NCI-H1092 treated with DMSO at 0.1 percent for 48 hours (cell line): ENCODE results near the gene RASL10B.
"Not testable (repeated sequence)": the region's sequence is repeated elsewhere in the genome, so short reads cannot be mapped to it uniquely, and the experiment has no call there.

Experiments
- DNase-seq: peaks from one replicate; lab custom pipeline; 2025; lab: John Stamatoyannopoulos, UW

Gene RASL10B, protein sequence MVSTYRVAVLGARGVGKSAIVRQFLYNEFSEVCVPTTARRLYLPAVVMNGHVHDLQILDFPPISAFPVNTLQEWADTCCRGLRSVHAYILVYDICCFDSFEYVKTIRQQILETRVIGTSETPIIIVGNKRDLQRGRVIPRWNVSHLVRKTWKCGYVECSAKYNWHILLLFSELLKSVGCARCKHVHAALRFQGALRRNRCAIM

DNA sequence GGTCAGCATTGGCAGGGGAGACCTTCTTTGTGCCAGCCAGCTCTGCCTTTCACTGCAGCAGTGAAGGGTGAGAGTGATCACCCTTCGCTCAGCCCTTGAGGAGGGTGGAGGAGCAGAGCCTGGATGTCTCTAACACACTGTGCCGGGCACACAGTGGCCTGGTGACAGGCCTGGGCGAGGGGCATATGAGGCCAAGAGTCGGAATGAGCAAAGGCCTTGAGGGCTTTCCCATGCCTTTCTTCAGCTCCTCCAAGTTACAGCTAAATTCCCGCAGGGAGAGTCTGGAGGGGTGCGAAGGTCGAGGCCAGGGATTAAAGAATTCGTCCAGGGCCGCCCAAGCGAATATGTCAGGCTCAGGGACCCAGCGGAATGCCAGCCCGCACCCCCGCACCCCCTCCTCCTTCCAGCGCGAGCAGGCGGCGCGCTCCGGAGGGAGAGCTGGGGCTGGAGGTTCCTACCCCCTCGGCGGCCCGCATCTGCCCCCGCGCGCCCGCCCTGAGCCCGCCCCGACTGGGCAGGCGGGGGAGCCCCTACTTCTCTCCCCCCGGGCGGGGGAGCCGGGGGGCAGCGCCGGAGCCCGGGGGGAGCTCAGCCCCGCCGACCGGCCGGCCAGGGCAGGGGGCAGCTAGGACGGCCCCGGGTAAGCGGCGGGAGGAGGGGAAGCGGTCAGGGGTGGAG, at the start of gene RASL10B:
TSS of gene RASL10B (plus strand) at position 401 of the 678 bp plus-strand sequence. CDS start 3,546 bp downstream, outside the sequence.
- peak; percentile 46 for DNase-seq

- no peak for DNase-seq
Observed at GRCh38 chr17:35683591-35683990, 47.8 kb upstream of the RASL10B start.

DNA sequence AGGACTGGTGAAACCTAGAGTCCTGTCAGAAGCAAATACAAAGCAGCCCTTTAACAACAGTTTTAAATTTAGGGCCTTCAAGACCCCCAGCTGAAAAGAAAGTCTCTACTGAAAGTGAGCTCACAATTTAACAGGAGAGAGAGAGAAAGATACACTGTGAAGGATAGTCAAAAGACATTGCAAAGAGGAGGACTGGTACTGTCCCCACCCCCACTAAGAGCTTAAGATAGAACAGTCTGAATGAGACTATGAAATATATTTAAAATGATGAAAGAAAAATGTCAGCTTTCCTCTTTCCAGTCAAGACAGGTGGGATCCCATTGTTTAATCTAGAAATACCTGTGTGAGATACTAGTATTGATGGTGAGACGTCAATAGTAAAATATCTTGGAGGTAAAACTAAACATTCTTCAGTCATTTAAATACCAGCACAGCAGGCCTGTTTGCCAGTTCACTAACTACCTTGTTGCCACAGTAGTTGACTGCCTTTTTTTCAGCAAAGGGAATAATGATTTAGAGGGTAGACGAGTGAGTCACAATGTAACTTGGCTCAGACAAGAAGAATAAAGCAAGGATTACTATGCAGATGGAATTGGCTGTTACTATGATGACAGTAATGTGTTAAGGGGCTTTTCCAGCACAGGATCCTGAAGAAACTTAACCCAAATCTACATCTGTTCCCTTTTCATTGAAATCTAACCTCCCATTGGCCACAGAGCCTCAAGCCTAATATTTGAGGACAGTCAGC, 47.2 kb upstream of the RASL10B start:
- DNase-seq, result no peak

DNA sequence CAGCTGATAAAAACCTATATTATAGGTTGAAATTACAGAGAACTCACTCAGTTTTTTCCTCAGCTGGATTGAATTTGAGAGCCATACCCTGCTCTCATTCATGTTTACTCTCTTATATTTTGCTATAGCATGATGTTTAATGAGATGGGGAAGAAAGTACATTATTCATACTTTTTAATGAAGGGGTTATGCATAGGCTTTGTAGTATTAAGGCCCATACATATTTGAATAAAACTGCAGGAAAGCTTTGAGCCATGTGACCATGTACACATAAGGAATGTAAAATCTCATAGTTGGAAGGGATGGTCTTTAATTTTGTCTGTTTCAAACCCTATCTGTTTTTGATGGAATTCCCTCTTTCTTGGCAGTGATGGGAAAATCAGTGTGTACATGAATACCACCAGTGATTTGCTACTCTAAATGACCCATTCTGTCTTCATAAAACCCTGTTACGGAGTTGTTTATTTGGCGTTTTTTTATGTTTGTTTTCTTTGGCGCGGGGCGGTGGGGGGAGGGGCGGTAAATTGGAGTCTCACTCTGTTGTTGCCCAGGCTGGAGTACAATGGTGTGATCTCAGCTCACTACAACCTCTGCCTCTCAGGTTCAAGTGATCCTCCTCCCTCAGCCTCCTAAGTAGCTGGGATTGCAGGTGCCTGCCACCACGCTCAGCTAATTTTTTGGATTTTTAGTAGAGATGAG, 38.8 kb upstream of the RASL10B start:
- no peak for DNase-seq

DNA sequence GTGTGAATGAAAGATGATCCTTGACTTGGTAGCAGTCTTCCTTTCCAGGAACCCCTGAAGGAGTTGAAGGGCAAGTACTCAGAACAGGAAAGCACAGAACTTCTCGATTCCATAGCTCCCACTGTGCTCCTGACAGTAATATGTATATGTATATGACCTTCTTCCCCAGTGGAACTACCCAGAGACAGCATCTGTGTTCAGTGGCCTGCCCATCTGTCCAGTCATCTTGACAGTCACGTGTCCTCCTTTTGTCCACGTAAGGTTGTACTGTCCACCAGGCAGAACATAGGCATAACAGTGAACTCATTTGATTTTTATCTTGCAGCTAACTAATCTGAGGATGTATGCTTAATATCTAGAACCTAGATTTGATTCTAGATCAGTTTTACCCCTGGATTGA, 37.8 kb upstream of the RASL10B start:
- no peak for DNase-seq

GRCh38 chr17:35694906-35695305, 36.5 kb upstream of the RASL10B start:
- no peak for DNase-seq

DNA sequence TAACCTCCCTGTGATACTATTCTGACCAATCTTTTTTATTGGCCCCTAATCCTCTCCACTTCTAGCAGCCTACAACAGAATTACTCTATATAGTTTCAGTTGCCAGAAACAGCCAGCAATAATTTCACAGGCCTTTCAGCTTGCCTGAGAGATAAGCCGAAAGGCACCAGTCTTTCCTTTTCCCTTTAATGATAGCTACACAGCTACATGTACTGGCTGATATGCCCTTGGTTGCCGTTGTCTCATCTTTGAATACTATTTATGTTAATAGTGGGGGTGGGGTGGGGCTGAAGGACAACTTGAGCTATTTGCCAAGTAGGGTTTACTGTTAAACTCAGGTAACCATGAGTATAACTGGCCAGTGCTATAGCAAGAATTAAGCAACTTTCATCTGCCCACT, 35.8 kb upstream of the RASL10B start:
- no peak for DNase-seq

DNA sequence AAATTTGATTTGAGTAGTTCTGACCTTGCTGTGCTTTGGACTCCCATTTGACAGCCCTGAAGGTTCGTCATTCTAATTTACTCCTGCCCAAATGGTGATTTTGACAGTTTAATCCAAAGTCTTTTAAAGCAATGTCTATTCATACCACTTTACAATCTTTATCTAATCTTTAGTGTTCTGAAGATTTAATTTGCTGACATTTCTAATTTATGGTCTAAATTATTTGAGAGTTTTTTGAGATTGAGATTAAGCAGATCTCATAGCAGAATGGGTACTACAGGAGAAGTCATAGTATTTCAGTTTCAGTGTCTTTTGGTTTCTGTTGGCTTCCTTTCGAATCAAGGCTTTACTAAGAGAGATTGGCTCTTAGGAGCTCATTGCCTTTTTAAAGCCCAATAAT, 32.6 kb upstream of the RASL10B start:
- no peak for DNase-seq

- DNase-seq, result no peak
Observed at GRCh38 chr17:35700150-35700549, 31.3 kb upstream of the RASL10B start.

- DNase-seq, result no peak
Observed at GRCh38 chr17:35701491-35701890, 29.9 kb upstream of the RASL10B start.

DNA sequence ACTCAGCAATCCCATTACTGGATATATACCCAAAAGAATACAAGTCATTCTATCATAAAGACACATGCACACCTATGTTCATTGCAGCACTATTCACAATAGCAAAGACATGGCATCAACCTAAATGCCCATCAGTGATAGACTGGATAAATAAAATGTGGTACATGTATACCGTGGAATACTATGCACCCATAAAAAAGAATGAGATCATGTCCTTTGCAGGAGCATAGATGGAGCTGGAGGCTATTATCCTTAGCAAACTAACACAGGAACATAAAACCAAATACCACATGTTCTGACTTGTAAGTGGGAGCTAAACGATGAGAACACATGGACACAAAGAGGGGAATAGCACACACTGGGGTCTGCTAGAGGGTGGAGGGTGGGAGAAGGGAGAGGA, 28.1 kb upstream of the RASL10B start:
- DNase-seq, result not testable (repeated sequence)

DNA sequence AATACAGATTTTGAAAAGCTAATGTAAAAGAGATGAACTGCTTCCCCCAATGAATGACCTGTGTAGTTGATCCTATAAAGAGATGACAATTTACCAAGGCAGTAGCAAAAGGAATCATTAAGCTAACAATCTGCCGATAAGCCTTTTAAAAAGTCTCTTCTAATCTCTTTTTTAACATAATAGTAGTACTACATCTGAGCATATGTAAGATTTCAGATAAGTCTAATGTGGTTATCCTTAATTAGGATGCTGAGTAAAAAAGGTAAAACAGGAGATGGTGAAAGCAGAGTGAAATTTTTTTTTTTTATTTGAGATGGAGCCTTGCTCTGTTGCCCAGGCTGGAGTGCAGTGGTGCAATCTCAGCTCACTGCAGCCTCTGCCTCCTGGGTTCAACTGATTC, 26.2 kb upstream of the RASL10B start:
- no peak for DNase-seq

- DNase-seq, result no peak
Observed at GRCh38 chr17:35705705-35706104, 25.7 kb upstream of the RASL10B start.

DNA sequence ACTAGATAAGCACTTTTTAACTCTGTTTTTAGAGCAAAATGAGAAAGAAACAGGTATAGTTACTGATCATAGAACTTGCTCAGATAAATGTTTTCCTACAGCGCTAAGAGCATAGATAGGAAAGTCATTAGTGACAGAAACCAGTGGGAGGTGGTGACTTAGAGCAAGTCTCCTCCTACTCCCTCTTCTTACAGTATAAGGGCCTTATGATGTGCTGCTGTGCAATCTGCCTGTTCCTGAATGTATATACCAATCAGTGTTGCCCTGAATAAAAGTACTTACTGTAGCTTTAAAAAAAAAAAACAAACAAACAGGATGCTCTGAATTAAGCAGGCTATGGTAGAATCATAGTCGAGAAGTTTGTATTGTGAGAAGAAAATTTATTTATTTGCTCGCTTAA, 23.3 kb upstream of the RASL10B start:
- no peak for DNase-seq

- no peak for DNase-seq
Observed at GRCh38 chr17:35708951-35709350, 22.5 kb upstream of the RASL10B start.

GRCh38 chr17:35709874-35710273, 21.6 kb upstream of the RASL10B start:
- no peak for DNase-seq

DNA sequence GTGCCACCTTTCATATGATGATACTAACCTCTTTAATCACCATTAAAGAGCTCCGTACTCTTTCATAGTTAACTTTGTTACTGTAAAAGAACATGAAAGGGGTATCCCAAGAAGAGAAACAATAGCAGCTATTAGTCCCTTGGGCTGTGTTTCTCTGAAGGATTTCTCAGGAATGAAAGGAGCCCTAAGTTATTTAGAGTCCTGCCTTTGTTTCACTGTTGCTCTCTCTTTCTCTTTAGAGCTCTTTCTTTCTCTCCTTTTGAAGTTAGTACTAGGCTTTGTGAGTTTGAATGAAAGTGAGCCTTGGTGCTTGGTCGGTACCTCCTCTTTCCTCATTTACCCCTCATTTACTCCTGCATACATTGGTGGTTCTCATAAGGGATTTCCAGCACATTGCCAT, 20.5 kb upstream of the RASL10B start:
- DNase-seq, result no peak

DNA sequence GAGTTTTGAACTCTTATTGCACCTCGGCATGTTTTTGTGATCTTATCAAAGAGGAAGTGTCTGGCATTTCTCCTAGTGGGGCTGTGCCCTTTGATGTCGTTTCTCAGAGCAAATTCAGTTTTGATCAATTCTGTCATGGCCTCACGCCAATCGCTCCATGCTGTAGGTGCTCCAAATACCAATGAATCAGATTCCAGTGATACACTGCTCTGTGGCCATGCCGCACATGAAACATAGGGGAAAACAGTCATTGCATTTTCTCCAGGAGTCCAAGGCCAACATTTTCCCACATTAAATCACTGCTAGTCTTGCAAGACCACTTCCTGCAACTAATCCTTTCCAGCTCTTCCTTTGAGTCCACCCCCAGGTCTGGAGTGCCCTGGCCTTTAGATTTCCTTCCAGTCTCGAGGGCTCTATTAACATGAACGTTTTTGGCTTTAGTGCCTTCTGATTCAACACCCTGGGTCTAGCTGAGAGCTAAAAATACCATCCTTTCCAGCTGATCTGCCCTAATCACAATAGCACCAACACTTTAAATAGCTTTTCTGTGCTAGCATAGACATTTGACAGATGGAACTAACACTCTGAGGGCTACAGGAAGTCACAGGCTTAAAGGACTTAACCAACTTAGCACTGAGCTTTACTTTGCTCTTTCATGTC, 18.2 kb upstream of the RASL10B start:
- DNase-seq, result no peak

DNA sequence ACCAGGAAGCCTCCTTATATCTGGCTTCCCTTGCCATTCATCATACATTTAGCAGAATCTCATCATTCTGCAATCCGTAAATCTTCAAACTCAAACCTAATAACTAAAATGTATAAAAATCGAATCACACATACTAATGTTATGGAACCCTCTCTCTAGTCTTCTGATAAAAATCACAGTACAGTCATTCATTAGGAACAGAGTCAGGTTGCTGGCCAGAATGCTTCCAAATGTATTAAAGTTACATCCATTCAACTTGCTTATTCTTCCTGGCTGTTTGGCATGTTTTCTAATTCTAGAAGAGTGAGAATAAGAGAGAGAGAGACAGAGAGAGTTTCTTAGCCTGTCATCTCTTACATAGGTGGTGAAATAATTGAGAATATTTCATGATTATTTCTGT, 16.5 kb upstream of the RASL10B start:
- DNase-seq, result no peak

DNA sequence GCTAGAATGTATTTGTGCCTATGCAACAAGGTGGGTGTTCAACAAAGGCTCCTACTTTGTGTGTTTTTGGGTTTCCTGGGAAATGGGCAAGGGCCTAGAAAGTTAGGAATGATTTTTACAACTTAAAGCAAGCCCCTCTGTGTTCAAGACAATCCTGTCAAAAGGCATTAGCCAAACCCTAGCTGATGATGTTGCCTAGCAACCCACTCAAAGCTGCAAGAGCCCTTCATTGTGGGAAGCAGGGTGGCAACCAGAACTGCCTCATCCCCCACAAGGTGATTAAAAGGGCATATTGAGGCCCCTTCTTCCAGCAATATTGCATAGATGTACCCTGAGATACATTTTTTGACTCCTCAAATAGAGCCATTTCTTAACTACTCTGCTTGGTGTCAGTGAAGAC, 16.0 kb upstream of the RASL10B start:
- DNase-seq, result no peak

DNA sequence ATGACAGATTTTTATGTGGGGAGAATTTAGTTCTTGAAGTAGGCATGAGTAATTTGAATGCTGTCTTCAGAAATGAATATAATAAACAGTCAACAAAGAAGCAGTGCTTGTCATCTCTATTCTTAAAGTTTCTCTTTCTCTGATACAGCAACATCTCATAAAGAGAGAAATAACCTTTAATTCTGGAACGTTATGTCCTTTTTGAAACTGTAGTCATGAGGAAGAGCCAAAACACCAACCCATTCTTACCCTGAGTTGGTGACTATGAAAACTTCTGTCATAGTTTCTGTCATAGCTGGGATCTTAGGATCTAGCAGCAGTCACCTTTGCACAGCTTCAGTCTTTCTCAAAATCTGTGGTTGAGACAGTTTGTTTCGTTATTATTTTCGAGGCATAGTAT, 15.3 kb upstream of the RASL10B start:
- DNase-seq, result no peak

DNA sequence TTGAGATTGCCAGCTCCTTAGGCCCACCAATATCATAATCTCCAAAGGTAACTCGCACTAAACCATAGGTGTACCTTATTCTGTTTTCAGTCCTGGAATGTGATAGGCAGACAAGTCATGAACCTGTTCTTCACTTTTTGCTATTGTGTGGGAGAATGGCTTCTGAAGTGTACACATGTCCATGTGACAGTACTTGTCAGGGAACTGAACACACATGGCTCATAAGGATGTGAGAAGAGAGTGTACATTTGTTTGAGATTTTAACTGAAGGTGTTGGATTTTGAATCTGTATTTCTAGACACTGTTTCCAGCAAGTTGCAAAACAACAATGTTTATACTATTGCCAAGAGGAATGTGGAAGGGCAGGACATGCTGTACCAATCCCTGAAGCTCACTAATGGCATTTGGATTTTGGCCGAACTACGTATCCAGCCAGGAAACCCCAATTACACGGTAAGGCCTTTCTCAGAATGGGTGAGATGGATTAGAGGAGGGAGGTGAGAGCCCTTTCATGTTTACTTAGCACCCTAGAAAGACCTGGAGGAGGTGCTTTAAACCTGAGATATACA, 14.5 kb upstream of the RASL10B start:
- DNase-seq, result no peak
